IMR-90 (cell line): ENCODE data around the gene PVALEF. TPM values are rescaled to one million over a fixed set of nuclear protein-coding genes. Genes with fewer than 3 reads are reported as not detected.

Experiments
- ATAC-seq: fragments of 200-7000 bp; cut with Tn5 transposase; 2 replicates; pipeline ENCODE4 v1.9.1; 2020; ENCODE audit warnings: low read depth, mild to moderate bottlenecking, moderate library complexity
- BruUV-seq: library from RNA; stranded (reverse); fragments of 400-500 nt; replicated peaks from 2 replicates; lab custom pipeline; 2021; lab: Mats Ljungman, UMichigan
- CTCF ChIA-PET: fragments of 300-600 bp; formaldehyde crosslinking; extraction: SDS; loops from one replicate; lab custom pipeline; 2021; ENCODE audit warnings: antibody characterized with exemption; lab: Yijun Ruan, JAX
- POLR2A ChIA-PET: fragments of 300-600 bp; sonication (Branson Sonifier 250); formaldehyde crosslinking; loops from one replicate; lab custom pipeline; 2022; ENCODE audit warnings: antibody characterized with exemption; ENCODE audit not compliant: unreplicated experiment; lab: Charles Lee
- DNase-seq: peaks from one replicate; pipeline ENCODE4 v3.0.0; 2013
- H2AFZ ChIP-seq: replicated peaks from 2 replicates; pipeline ENCODE3; 2013; ENCODE audit warnings: low read length, mild to moderate bottlenecking; ENCODE audit not compliant: poor library complexity
- H2AK5ac ChIP-seq: 2 replicates; pipeline ENCODE4 v1.6.1; 2013; ENCODE audit warnings: low read depth, low read length, inconsistent platforms
- H2AK9ac ChIP-seq: replicated peaks from 2 replicates; pipeline ENCODE3; 2013; ENCODE audit warnings: mild to moderate bottlenecking, low read depth, low read length, moderate library complexity; ENCODE audit not compliant: poor library complexity
- H2BK120ac ChIP-seq: 2 replicates; pipeline ENCODE4 v1.6.1; 2013; ENCODE audit warnings: low read depth, low read length, inconsistent platforms
- H2BK15ac ChIP-seq: 3 replicates; pipeline ENCODE4 v1.6.1; 2013; ENCODE audit warnings: low read depth, low read length, inconsistent platforms
- H2BK20ac ChIP-seq: 2 replicates; pipeline ENCODE4 v1.6.1; 2013; ENCODE audit warnings: low read depth, mild to moderate bottlenecking, inconsistent platforms, low read length, moderate library complexity
- H2BK5ac ChIP-seq: 2 replicates; pipeline ENCODE4 v1.6.1; 2013; ENCODE audit warnings: mild to moderate bottlenecking, low read depth, low read length, inconsistent platforms; ENCODE audit not compliant: poor library complexity, severe bottlenecking
- H3K14ac ChIP-seq: replicated peaks from 2 replicates; pipeline ENCODE4 v1.6.1; 2013; ENCODE audit warnings: low read depth, low read length, inconsistent platforms
- H3K18ac ChIP-seq: 2 replicates; pipeline ENCODE4 v1.6.1; 2013; ENCODE audit warnings: low read depth, low read length, control low read depth
- H3K23ac ChIP-seq: 2 replicates; pipeline ENCODE4 v1.6.1; 2013; ENCODE audit warnings: low read depth, low read length, inconsistent platforms
- H3K27ac ChIP-seq: 2 replicates; pipeline ENCODE4 v1.5.1; 2013; ENCODE audit warnings: mild to moderate bottlenecking, control low read depth, low read length; ENCODE audit not compliant: insufficient read depth
- H3K27me3 ChIP-seq: 2 replicates; pipeline ENCODE4 v1.6.1; 2013; ENCODE audit warnings: low read length; ENCODE audit not compliant: control insufficient read depth, insufficient read depth
- H3K36me3 ChIP-seq: 2 replicates; pipeline ENCODE4 v1.6.1; 2013; ENCODE audit warnings: low read length, mixed read lengths; ENCODE audit not compliant: control insufficient read depth, insufficient read depth
- H3K4ac ChIP-seq: 2 replicates; pipeline ENCODE4 v1.6.1; 2013; ENCODE audit warnings: low read depth, low read length, inconsistent platforms
- H3K4me1 ChIP-seq: 2 replicates; pipeline ENCODE4 v1.6.1; 2013; ENCODE audit warnings: low read length, mixed read lengths; ENCODE audit not compliant: control insufficient read depth, insufficient read depth
- H3K4me2 ChIP-seq: 2 replicates; pipeline ENCODE4 v1.6.1; 2013; ENCODE audit warnings: low read depth, mild to moderate bottlenecking, control low read depth, low read length, moderate library complexity
- H3K4me3 ChIP-seq: 2 replicates; pipeline ENCODE4 v1.5.1; 2013; ENCODE audit warnings: low read depth, mild to moderate bottlenecking, control low read depth, low read length, moderate library complexity; ENCODE audit not compliant: insufficient read depth
- H3K56ac ChIP-seq: 2 replicates; pipeline ENCODE4 v1.6.1; 2013; ENCODE audit warnings: low read length, inconsistent platforms; ENCODE audit not compliant: insufficient read depth; ENCODE audit errors: extremely low read depth
- H3K79me1 ChIP-seq, 2 experiments: 2 replicates each; pipeline ENCODE4 v1.6.1; 2013; ENCODE audit warnings: low read length in 2 of 2, inconsistent platforms in 1 of 2, low read depth in 1 of 2
- H3K9ac ChIP-seq: 2 replicates; pipeline ENCODE4 v1.6.1; 2013; ENCODE audit warnings: low read depth, low read length, control low read depth
- H3K9me1 ChIP-seq: 2 replicates; pipeline ENCODE4 v1.6.1; 2013; ENCODE audit warnings: low read length, inconsistent platforms; ENCODE audit not compliant: insufficient read depth
- H3K9me3 ChIP-seq: 2 replicates; pipeline ENCODE4 v1.6.1; 2013; ENCODE audit warnings: low read length; ENCODE audit not compliant: control insufficient read depth, insufficient read depth
- H4K20me1 ChIP-seq: 2 replicates; pipeline ENCODE4 v1.6.1; 2013; ENCODE audit warnings: low read length, inconsistent platforms; ENCODE audit not compliant: insufficient read depth
- H4K5ac ChIP-seq: 2 replicates; pipeline ENCODE4 v1.6.1; 2013; ENCODE audit warnings: mild to moderate bottlenecking, low read depth, low read length, control low read depth
- H4K8ac ChIP-seq, 2 experiments: 2 replicates each; pipeline ENCODE4 v1.6.1; 2013; ENCODE audit warnings: low read depth in 2 of 2, low read length in 2 of 2, control low read depth in 1 of 2, inconsistent platforms in 1 of 2
- H4K91ac ChIP-seq: 2 replicates; pipeline ENCODE4 v1.6.1; 2013; ENCODE audit warnings: low read depth, low read length, inconsistent platforms; ENCODE audit not compliant: insufficient read depth
- CEBPB ChIP-seq: IDR thresholded peaks from 2 replicates; pipeline ENCODE4 v1.6.1; 2012; ENCODE audit warnings: low read depth, low read length, improper control_type of control experiment
- CHD1 ChIP-seq: IDR thresholded peaks from 2 replicates; pipeline ENCODE4 v1.6.1; 2012; ENCODE audit warnings: low read depth, low read length, improper control_type of control experiment
- CTCF ChIP-seq: conservative IDR thresholded peaks from 2 replicates; pipeline ENCODE4 v1.5.1; 2012; ENCODE audit warnings: mild to moderate bottlenecking, low read depth, low read length, improper control_type of control experiment
- MAFK ChIP-seq: IDR thresholded peaks from 2 replicates; pipeline ENCODE4 v1.6.1; 2012; ENCODE audit warnings: low read depth, low read length, improper control_type of control experiment
- MAZ ChIP-seq: IDR thresholded peaks from 2 replicates; pipeline ENCODE4 v1.6.1; 2012; ENCODE audit warnings: low read depth, mild to moderate bottlenecking, low read length, improper control_type of control experiment, moderate library complexity, borderline replicate concordance
- POLR2A ChIP-seq: IDR thresholded peaks from 2 replicates; pipeline ENCODE4 v1.6.1; 2012; ENCODE audit warnings: mild to moderate bottlenecking, low read depth, low read length
- RAD21 ChIP-seq: IDR thresholded peaks from 2 replicates; pipeline ENCODE4 v1.6.1; 2012; ENCODE audit warnings: low read length, improper control_type of control experiment
- SMC3 ChIP-seq: fragments of 150-350 bp; IDR thresholded peaks from 2 replicates; pipeline ENCODE4 v1.6.1; 2016; ENCODE audit warnings: low read depth, mild to moderate bottlenecking, antibody characterized with exemption, low read length, moderate library complexity
- WGBS, 2 experiments: methylation state at CpG; one replicate each; pipeline versions ENCODE4 v1.1.5 to v1.1.7; 2013; ENCODE audit warnings: missing lambda C conversion rate in 2 of 2; ENCODE audit not compliant: insufficient read length in 1 of 2; ENCODE audit errors: extremely low coverage in 2 of 2; 5-methylcytosine and 5-hydroxymethylcytosine counted together
- dilution Hi-C: fragments of 300-500 bp; cut with HindIII; formaldehyde crosslinking; loops from one replicate; pipeline ENCODE4 v1.14.3; 2018; ENCODE audit warnings: low sequenced_read_pairs; ENCODE audit not compliant: unreplicated experiment
- in situ Hi-C: fragments of 300-500 bp; cut with MboI; formaldehyde crosslinking; loops from 3 replicates; pipeline ENCODE4 v1.14.3; 2019; ENCODE audit warnings: low sequenced_read_pairs, inconsistent platforms, mixed read lengths
- intact Hi-C: fragments of 100-400 bp; cut with micrococcal nuclease; formaldehyde crosslinking; loops from 2 replicates; pipeline ENCODE4 v1.10.0; 2022
- polyA plus RNA-seq, 3 experiments: library from polyadenylated mRNA; depleted of rRNA; stranded (reverse); fragments of >200 nt; gene quantifications; 2 replicates each; pipeline ENCODE4 v1.2.3, GENCODE V29; 2012; ENCODE audit warnings: low replicate concordance in 1 of 3
- total RNA-seq: library from RNA; depleted of rRNA; stranded (reverse); fragments of >200 nt; gene quantifications from 2 replicates; pipeline ENCODE4 v1.2.3, GENCODE V29; 2012
- TF ChIP-seq, protein P1 (sequence below): fragments of 150-350 bp; IDR thresholded peaks from 2 replicates; pipeline ENCODE4 v1.6.1; 2016; ENCODE audit warnings: low read depth, mild to moderate bottlenecking, low read length, moderate library complexity, borderline replicate concordance

PVALEF gene
- total and polyA plus RNA-seq, 2 of the 4 experiments (the other 2 are of a cell fraction), result not detected

DNA sequence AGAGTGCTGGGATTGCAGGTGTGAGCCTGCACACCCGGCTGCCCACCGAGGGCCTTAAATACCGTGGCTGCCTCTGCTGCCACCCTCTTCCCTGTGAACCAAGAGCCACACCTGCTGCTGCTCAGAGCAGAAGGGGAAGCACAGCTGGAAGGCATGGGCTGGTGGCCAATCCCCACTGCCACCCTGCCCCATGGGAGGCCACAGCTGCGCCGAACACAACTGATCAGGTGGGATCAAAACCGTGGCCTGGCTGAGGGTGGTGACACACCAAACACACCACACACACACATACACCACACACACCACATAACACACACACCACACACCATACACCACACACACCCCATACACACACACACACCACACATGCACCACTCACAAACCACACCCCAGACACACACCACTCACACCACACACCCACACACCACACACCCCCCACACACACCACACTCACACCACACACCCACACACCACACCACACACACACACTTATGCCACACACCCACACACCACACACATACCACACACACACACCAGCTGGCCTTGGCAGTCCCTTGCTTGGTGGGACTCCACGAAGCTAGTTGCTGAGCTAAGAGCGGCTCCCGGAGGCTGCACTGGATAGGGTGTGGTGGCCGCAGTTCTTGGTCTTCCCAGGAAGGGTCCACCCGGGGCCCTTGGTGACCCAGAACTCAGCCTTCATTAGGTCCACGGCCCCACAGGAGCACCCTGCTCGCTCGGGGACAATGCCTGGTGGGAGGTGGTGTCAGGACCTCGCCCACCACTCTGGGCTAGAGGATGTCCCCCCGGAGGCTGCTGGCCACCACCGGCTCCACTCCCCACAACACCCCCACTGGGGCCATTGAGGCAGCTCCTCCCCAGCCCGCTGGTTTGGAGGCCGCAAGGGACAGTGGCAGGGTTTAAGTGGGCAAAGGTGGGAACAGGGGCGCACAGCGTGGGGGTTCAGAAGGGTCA is 42.6 kb downstream of the PVALEF start:
- H3K14ac ChIP-seq, result no peak overlapping the region
- no peak overlapping the region for H3K4ac ChIP-seq
- H3K79me1 ChIP-seq, result no peaks in the 10 kb centered on the region
- H2AK5ac ChIP-seq, result no peak overlapping the region
- no peak overlapping the region for H4K8ac ChIP-seq
- H2BK15ac ChIP-seq, result no peak overlapping the region
- H4K20me1 ChIP-seq, result peaks cover 5% of the 10 kb centered on the region; the same call in 1 of the 2 replicates
- H2BK120ac ChIP-seq, result no peak overlapping the region
- H3K4me3 ChIP-seq, result no peak overlapping the region
- H3K9me1 ChIP-seq, result 0 out of 2 replicates have a peak, but pooled peaks cover 6% of the 10 kb centered on the region
- no peak for ATAC-seq
- no peak overlapping the region for H3K4me2 ChIP-seq
- H3K27me3 ChIP-seq, result no peaks in the 10 kb centered on the region
- H3K36me3 ChIP-seq, result peaks cover 5% of the 10 kb centered on the region; the same call in 1 of the 2 replicates
- no peak overlapping the region for H3K23ac ChIP-seq
- TF ChIP-seq RAD21, result no peak
- TF ChIP-seq CHD1, result no peak
- TF ChIP-seq, protein P1, sequence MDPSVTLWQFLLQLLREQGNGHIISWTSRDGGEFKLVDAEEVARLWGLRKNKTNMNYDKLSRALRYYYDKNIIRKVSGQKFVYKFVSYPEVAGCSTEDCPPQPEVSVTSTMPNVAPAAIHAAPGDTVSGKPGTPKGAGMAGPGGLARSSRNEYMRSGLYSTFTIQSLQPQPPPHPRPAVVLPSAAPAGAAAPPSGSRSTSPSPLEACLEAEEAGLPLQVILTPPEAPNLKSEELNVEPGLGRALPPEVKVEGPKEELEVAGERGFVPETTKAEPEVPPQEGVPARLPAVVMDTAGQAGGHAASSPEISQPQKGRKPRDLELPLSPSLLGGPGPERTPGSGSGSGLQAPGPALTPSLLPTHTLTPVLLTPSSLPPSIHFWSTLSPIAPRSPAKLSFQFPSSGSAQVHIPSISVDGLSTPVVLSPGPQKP, result no peak
- TF ChIP-seq MAFK, result no peak
- no peak for TF ChIP-seq CTCF
- no peak for TF ChIP-seq POLR2A
- TF ChIP-seq CEBPB, result no peak
- TF ChIP-seq SMC3, result no peak
- no peak for TF ChIP-seq MAZ
- H3K9ac ChIP-seq, result no peak overlapping the region
- ChIA-PET CTCF (no interaction called here), POLR2A (no interaction called here)
- no peak overlapping the region for H2AFZ ChIP-seq
- H3K4me1 ChIP-seq, result no peaks in the 10 kb centered on the region
- no peak overlapping the region for H3K56ac ChIP-seq
- intact Hi-C loops (no loop called here), dilution Hi-C loops (no loop called here), in situ Hi-C loops (no loop called here)
- H2AK9ac ChIP-seq, result peak overlapping the region; percentile 37
- no peak for DNase-seq
- no peak overlapping the region for H3K18ac ChIP-seq
- no TSS peak for BruUV-seq
- H3K9me3 ChIP-seq, result no peaks in the 10 kb centered on the region
- peak overlapping the region; percentile 66 for H2BK5ac ChIP-seq
- no peak overlapping the region for H4K5ac ChIP-seq
- WGBS, 2 experiments, result 80% methylated on average over 1 of the region's 21 CpGs; no CpG with 5 or more reads in 1 of the 2 experiments
- no peak overlapping the region for H3K27ac ChIP-seq
- H4K91ac ChIP-seq, result no peak overlapping the region
- no peak overlapping the region for H2BK20ac ChIP-seq
